Esophagus muscularis mucosa (tissue), 3 donors: ENCODE measurements around the gene DUSP7.

Experiments
- CTCF ChIP-seq, 3 experiments: fragments of 200-600 bp in 2 of 3; fragments of 450-650 bp in 1 of 3; sonication (generic) in 2 of 3; IDR thresholded peaks; one replicate each; pipeline ENCODE4 v1.5.1; 2017 to 2019; ENCODE audit warnings: antibody characterized with exemption in 3 of 3, mild to moderate bottlenecking in 2 of 3, moderate library complexity in 1 of 3
- POLR2A ChIP-seq: fragments of 450-650 bp; IDR thresholded peaks from one replicate; pipeline ENCODE4 v1.6.1; 2017; ENCODE audit warnings: antibody characterized with exemption, moderate library complexity, mild to moderate bottlenecking, low read depth

- TF ChIP-seq CTCF (IDR thresholded peaks at IDR 0.05): no peak
- no peak for TF ChIP-seq POLR2A
Observed at GRCh38 chr3:52078781-52079560, 22.6 kb upstream of the DUSP7 start.
